Uterus (tissue), 4 donors: ENCODE measurements around the gene BTN2A1. TPM values are rescaled to one million over a fixed set of nuclear protein-coding genes. Genes with fewer than 3 reads are reported as not detected.

ENCODE experiments used
- DNase-seq, 2 donors: peaks; one replicate each; pipeline ENCODE4 v3.0.0-alpha.2; 2019 to 2020
- H3K27ac ChIP-seq, 2 donors: fragments of 200-600 bp; sonication (generic); 1 replicate in 1 of 2; 2 replicates in 1 of 2; pipeline ENCODE4 v1.5.1; 2016 to 2018
- H3K27me3 ChIP-seq, 2 donors: fragments of 200-600 bp; sonication (generic); one replicate each; pipeline ENCODE4 v1.5.1; 2018 to 2019; ENCODE audit warnings: control low read depth in 1 of 2
- H3K36me3 ChIP-seq, 2 donors: fragments of 200-600 bp; sonication (generic); one replicate each; pipeline ENCODE4 v1.5.1; 2019; ENCODE audit warnings: control low read depth in 1 of 2
- H3K4me1 ChIP-seq, 2 donors: fragments of 200-600 bp; sonication (generic); one replicate each; pipeline ENCODE4 v1.5.1; 2018 to 2019; ENCODE audit warnings: control low read depth in 1 of 2
- H3K4me3 ChIP-seq, 2 donors: fragments of 200-600 bp; sonication (generic); 1 replicate in 1 of 2; 2 replicates in 1 of 2; pipeline ENCODE4 v1.5.1; 2018 to 2019; ENCODE audit warnings: mild to moderate bottlenecking in 1 of 2
- H3K9me3 ChIP-seq, 2 donors: fragments of 200-600 bp; sonication (generic); one replicate each; pipeline ENCODE4 v1.5.1; 2019; ENCODE audit warnings: control low read depth in 1 of 2
- POLR2A ChIP-seq, 2 donors: fragments of 450-650 bp; IDR thresholded peaks; one replicate each; pipeline ENCODE4 v1.6.1; 2016; ENCODE audit warnings: antibody characterized with exemption in 2 of 2, mild to moderate bottlenecking in 1 of 2, moderate library complexity in 1 of 2
- intact Hi-C: fragments of 100-400 bp; cut with DNase I; formaldehyde crosslinking; loops from one replicate; pipeline ENCODE4 v1.15.1; 2023; ENCODE audit warnings: low total_unique reads
- total RNA-seq, 4 donors: library from RNA; depleted of rRNA in 3 of 4; stranded (reverse); fragments of >200 nt in 3 of 4; gene quantifications; one replicate each; pipeline versions ENCODE4 v1.1.0 to v1.2.4, GENCODE V29; 2014 to 2023
- TF ChIP-seq, protein P1 (sequence below), 4 experiments: fragments of 200-600 bp in 2 of 4; fragments of 450-650 bp in 2 of 4; sonication (generic) in 2 of 4; IDR thresholded peaks; one replicate each; pipeline ENCODE4 v1.5.1; 2016 to 2019; ENCODE audit warnings: antibody characterized with exemption in 4 of 4, mild to moderate bottlenecking in 2 of 4, moderate library complexity in 1 of 4
- donor health status: DM: yes; HTN: yes; CAD: no.

Gene BTN2A1
- total RNA-seq, 4 donors from 2014 or later: 12.6 to 54.8 (median 26.1) TPM

DNA sequence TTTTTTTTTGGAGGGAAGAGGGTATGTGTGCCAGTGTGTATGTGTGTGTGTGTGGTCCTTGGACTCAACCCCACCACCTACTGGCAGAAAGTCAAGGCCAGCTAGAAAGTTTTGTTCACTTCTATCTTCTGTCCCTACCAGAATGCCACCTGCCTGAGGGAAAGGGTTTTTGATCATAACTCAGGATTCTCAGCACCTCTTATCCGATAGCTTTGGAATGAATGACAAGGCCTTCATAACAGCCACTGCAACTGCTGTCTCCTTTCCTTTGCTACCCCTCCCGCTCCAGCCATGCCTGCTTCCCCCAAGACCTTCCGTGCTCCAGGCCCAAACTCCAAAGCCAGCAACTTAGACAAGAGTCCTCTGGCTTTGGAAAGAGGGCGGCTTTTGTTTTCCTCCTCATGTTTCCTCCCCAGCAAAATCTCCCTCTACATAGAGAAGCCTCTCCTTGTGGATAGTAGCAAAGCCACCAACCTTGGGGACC, 37.0 kb upstream of the BTN2A1 start:
- intact Hi-C loops: no loop called here
- Histone ChIP-seq H3K4me1 (peaks cover 0 to 5% of the 10 kb centered on the region in 2 donors), H3K9me3 (no peaks in the 10 kb centered on the region), H3K27me3 (no peaks in the 10 kb centered on the region), H3K27ac (peak overlapping the region; percentile 92 to 96), H3K4me3 (peak overlapping the region; percentile 64 to 69), H3K36me3 (no peaks in the 10 kb centered on the region)
- TF ChIP-seq POLR2A (IDR thresholded peaks at IDR 0.05): no peak
- TF ChIP-seq, protein P1, sequence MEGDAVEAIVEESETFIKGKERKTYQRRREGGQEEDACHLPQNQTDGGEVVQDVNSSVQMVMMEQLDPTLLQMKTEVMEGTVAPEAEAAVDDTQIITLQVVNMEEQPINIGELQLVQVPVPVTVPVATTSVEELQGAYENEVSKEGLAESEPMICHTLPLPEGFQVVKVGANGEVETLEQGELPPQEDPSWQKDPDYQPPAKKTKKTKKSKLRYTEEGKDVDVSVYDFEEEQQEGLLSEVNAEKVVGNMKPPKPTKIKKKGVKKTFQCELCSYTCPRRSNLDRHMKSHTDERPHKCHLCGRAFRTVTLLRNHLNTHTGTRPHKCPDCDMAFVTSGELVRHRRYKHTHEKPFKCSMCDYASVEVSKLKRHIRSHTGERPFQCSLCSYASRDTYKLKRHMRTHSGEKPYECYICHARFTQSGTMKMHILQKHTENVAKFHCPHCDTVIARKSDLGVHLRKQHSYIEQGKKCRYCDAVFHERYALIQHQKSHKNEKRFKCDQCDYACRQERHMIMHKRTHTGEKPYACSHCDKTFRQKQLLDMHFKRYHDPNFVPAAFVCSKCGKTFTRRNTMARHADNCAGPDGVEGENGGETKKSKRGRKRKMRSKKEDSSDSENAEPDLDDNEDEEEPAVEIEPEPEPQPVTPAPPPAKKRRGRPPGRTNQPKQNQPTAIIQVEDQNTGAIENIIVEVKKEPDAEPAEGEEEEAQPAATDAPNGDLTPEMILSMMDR (IDR thresholded peaks at IDR 0.05): no peak
- DNase-seq: peak in 1 of 2 donors; percentile 23

DNA sequence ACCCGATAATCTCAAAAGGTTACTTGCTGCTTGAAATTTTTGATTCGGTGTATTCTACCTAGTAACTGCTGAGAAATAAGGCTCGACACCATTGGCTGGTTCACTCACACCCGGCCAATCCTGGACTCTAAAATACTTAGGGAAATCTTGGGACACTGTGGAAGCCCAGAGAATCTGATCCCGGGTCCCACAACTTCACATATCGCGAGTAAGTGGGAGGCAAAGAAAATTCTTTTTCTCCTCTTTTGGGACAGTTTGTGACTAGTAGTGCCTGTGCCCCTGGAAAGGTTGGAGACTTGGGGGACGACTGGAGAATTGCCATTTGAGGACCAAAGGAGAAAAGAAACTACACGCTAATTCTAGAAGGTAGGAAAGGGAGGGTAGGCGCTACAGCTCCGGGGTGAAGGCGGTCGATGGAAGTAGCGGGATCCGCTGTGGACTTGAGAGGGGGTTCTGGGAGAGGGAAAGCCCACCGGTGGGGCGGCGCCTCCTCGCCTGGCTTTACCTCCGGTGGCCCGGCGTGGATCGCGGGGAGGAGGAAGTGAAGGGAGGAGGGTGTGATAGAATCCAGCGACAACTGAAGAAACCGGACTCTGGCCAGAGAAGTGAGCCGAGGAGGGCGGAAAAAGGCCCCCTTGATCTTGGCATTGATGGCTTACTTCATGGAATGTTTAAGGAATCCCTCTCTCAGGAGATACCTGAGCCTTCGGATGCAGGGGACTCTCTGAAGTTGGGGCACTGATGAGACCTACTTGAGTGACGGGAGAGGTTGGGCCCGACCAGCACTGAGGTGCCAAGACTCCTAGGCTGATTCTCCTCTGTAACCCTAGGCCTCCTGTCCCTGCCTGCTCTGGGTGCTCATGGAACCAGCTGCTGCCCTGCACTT, 36.3 kb upstream of the BTN2A1 start:
- Histone ChIP-seq H3K36me3 (no peaks in the 10 kb centered on the region), H3K4me1 (peaks cover 0 to 5% of the 10 kb centered on the region in 2 donors), H3K9me3 (no peaks in the 10 kb centered on the region), H3K27me3 (no peaks in the 10 kb centered on the region), H3K4me3 (peak overlapping the region; percentile 64 to 69), H3K27ac (peak overlapping the region; percentile 92 to 96)
- TF ChIP-seq, protein P1 (IDR thresholded peaks at IDR 0.05): no peak
- TF ChIP-seq POLR2A (IDR thresholded peaks at IDR 0.05): peak in 1 of 2 donors; percentile 81
- DNase-seq: peak; percentile 61 to 80
- intact Hi-C loops: no loop called here

DNA sequence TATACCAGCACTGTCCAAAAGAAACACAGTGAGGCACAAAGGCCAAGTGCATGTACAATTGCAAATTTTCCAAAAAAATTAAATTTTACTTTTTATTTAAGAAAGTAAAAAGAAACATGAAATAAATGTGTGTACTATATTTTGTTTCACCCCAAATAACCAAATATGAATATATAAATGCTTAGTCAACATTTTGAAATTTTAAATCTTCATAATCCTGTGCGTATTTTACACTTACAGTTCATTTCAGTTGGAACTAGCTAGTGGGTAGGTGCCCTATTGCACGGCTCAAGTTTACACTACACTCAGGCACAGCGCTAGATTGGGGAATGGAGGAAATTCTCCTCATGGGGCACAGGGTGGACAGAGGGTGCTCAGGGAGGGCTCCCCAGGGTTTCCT, 35.4 kb upstream of the BTN2A1 start:
- TF ChIP-seq, protein P1 (IDR thresholded peaks at IDR 0.05): no peak
- no peak for TF ChIP-seq POLR2A (IDR thresholded peaks at IDR 0.05)
- H3K27ac ChIP-seq: no peak overlapping the region
- H3K27me3 ChIP-seq: no peaks in the 10 kb centered on the region
- H3K4me1 ChIP-seq: peaks cover 0 to 5% of the 10 kb centered on the region in 2 donors
- H3K4me3 ChIP-seq: peak overlapping the region; percentile 64 to 69
- no peaks in the 10 kb centered on the region for H3K9me3 ChIP-seq
- intact Hi-C loops: no loop called here
- H3K36me3 ChIP-seq: no peaks in the 10 kb centered on the region
- DNase-seq: no peak

DNA sequence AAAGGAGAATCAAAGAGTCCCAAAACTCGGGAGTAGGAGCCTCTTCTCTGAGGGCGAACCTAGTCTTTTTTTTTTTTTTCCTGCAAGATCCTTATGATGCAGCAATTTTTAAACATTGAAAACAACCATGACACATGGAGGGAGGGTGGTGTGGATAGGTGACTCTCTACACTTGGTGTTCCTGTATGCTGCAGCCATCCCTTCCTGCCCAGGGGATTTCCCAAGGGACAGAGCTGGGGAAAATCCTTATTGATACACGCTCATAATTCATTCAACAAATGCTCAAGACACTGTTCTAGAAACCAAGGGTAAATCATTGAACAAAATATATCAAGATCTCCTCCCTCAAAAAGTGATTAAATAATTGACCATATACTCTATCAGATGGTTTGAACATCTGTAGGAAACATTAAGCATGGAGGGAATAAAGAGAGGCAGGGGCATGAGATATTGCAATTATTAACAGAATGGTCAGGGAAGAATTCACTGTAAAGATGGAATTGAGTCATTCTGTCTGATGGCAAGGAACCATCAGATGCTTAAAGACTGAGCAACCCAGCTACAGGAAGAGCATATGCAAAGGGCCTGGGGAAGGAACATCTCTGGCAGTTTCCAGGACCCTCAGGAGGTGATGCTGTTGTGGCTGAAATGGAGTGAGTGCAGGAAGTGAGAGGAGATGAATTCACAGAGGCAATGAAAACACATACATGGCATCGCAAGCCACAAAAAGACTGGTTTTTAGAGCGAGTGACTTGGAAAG, 30.9 kb upstream of the BTN2A1 start:
- no peak for TF ChIP-seq POLR2A (IDR thresholded peaks at IDR 0.05)
- TF ChIP-seq, protein P1 (IDR thresholded peaks at IDR 0.05): no peak

DNA sequence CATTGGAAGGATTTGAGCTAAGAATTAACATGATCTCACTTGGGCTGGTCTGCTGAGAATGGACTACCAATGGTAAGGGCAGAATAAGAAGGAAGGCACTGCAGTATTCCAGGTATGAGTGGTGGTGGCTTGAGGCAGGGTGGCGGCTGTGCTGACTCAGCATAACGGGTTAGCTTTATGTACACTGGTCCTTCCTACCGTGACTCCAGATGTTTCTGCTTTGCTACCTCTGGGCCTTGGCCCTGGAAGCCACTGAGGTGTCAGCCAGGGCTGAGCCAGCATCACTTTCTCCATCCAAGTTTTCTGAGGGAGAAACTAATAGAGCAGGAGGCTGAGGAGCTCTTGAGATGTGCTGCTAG, 30.3 kb upstream of the BTN2A1 start:
- no peak for DNase-seq
- Histone ChIP-seq H3K4me3 (no peak overlapping the region), H3K4me1 (no peaks in the 10 kb centered on the region), H3K36me3 (no peaks in the 10 kb centered on the region), H3K9me3 (no peaks in the 10 kb centered on the region), H3K27me3 (no peaks in the 10 kb centered on the region), H3K27ac (no peak overlapping the region)
- intact Hi-C loops: no loop called here
- TF ChIP-seq POLR2A (IDR thresholded peaks at IDR 0.05): no peak
- TF ChIP-seq, protein P1 (IDR thresholded peaks at IDR 0.05): no peak

More for the DNA sequence above, 30.9 kb upstream of the BTN2A1 start:
- Histone ChIP-seq H3K27ac (no peak overlapping the region), H3K4me1 (no peaks in the 10 kb centered on the region), H3K4me3 (no peak overlapping the region), H3K9me3 (no peaks in the 10 kb centered on the region), H3K27me3 (no peaks in the 10 kb centered on the region), H3K36me3 (no peaks in the 10 kb centered on the region)
- no peak for DNase-seq
- intact Hi-C loops: no loop called here
